GM13977 (cell line): Measurements from ENCODE around the gene ALOX12.

Source experiments
- DNase-seq: peaks from one replicate; pipeline ENCODE4 v3.0.0; 2012; ENCODE audit warnings: low spot score
- CTCF ChIP-seq: IDR thresholded peaks from 2 replicates; pipeline ENCODE4 v1.5.1; 2012; ENCODE audit warnings: mild to moderate bottlenecking, control low read depth; ENCODE audit not compliant: insufficient read depth; ENCODE audit errors: extremely low read depth, missing control alignments
- in situ Hi-C: fragments of 300-500 bp; cut with MboI; formaldehyde crosslinking; loops from one replicate; pipeline ENCODE4 v1.12.0; 2022; ENCODE audit warnings: low sequenced_read_pairs, low pct_unique_long_range_greater_than_20kb, mixed read lengths, inconsistent platforms; ENCODE audit not compliant: unreplicated experiment

ALOX12 gene

DNA sequence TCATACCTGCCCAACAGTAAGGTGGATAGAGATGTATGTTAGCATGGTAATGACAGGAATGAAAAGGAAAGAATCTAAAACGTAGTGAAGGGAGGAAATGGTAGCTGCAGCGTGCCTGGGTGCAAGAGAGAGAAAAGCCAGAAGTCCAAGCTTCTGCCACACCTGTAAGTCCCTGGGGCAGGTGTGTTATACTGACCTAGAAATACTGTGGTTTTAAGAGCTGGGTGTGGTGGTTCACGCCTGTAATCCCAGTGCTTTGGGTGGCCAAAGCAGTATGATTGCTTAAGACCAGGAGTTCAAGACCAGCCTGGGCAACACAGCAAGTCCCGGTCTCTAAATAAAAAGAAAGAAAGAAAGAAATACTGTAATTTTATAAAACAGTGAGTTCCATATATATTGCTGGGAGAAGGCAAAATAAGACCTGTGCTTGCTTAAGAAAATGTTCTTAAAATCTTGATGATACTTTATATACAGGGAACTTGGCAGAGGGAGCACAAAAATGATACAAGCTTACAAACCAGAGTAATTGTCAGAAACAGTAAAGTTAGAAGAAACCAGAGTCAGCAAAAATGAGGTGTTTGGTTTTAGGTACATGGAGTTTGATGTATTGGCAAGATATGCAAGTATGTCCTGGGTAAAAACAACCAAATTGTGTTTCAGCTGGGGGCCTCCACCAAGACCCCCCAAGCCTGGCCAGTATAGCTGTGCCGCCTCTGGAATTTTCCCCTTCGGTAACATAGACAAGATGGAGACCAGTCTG is 6.6 kb downstream of the ALOX12 start:
- TF ChIP-seq CTCF, result no peak
- DNase-seq, result no peak
- in situ Hi-C loops, result loop anchor here (10.0 kb wide), 1 partner anchor 338 kb away; no protein-coding TSS in a partner anchor

DNA sequence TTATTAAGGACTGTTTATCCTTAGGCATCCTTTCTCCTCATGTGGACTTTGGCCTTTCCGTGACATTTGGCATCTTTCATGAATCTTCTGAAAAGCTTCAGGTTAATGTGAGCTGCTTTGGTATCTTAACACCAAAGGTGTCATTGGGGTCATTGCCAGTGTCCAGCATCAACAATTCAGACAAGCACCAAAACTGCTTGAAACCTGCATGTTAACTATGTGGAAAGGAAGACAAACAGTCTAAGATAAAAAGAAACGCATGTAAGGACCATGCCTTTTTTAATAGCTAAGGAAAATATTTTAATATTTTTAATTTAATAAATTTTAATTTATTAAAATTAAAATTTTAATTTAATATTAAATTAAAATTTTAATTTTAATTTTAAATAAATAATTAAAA is 7.9 kb downstream of the ALOX12 start:
- no peak for TF ChIP-seq CTCF
- in situ Hi-C loops, result loop anchor here (10.0 kb wide), 1 partner anchor 339 kb away; no protein-coding TSS in a partner anchor

DNA sequence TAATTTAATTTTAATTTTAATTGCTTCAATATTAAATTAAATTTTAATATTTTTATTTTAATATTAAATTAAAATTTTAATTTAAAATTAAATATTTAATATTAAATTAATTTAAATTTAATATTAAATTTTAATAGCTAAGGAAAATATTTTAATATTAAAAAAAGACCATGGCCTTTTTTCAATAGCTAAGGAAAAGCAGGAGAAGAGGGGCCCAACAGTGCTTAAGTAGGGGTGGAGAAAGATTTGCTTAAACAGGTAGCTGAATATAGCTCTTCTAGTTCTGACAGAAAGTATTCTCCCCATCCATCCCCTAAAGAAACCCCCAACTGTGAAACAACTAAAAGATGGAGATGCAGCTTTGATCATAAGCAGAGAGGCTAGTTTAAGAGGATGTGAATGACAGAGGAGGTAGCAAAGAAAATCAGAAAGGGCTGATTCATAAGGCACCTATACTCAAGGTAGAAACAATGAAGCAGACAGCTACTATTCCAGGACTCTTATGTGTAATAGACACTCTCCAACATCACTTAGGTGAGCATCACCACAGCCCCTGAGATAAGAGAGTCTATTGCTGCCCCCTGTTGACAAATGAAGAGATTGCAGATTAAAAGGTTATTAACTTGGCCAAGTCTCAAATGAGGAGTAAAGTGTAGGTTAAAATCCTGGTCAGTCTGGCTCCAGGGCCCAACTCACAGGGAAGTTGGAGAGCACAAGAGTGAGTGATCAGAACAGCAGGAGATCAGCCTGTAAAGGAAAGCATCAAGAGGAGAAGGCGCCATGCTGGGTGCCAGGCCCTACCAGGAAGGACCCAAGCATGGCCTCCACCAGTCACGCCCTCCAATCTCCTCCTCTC is 8.8 kb downstream of the ALOX12 start:
- peak; percentile 75 for DNase-seq
- peak; percentile 72 for TF ChIP-seq CTCF
- in situ Hi-C loops, result loop anchor here (5.0 to 10.0 kb wide), 2 partner anchors 92 to 340 kb away; no protein-coding TSS in a partner anchor

More for the DNA sequence above, 7.9 kb downstream of the ALOX12 start:
- DNase-seq, result no peak

DNA sequence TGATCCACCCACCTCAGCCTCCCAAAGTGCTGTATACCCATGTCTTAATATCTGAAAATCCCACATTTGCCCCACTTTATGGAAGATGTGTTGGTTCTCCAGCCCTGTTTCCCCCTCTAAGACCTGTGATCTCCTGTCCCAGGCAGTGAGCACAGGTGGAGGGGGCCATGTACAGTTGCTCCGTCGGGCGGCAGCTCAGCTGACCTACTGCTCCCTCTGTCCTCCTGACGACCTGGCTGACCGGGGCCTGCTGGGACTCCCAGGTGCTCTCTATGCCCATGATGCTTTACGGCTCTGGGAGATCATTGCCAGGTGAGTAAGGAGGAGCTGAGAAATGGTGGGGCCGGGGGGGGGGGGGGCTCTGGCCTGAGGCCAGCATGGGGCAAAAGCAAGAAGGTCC is 9.9 kb downstream of the ALOX12 start:
- in situ Hi-C loops, result loop anchor here (5.0 to 10.0 kb wide), 2 partner anchors 93 to 341 kb away; no protein-coding TSS in a partner anchor
- no peak for DNase-seq
- TF ChIP-seq CTCF, result no peak

DNA sequence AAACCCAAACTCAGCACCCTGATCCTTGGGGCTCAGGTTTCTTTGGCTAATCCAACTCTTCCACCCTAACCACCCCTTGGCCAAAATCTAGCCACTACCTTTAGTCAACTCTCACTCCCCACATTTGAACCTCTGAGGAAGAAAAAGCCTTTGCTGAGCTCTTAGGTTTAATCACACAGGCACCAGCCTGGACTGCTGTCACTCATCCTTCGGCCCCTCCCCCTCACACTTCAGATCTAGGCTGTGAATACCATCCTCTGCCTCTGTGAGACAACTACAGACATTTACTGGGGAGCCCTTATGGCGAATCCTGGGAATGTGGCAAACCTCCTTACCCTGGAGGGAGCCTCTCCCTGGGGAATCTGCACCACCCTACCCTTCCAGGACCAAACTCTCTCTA is 11.3 kb downstream of the ALOX12 start:
- no peak for DNase-seq
- TF ChIP-seq CTCF, result no peak

DNA sequence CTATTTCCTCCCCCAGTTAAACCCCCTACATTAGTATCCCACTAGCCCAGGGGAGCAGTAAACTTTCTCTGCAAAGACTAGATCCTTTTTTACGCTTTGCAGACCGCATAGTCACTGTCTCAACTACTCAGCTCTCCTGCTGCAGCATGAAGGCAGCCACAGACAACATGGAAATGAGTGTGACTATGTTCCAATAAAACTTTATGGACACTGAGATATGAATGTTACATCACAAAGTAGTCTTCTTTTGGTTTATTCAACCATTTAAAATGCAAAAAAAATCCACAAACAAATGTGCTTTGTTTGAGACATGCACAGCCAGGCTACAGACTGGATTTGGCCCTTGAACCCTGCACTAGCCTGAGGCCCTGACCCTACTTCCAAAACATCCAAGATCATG is 14.7 kb downstream of the ALOX12 start:
- DNase-seq, result no peak
- TF ChIP-seq CTCF, result no peak
- in situ Hi-C loops, result no loop called here

More for the DNA sequence above, 11.3 kb downstream of the ALOX12 start:
- in situ Hi-C loops, result loop anchor here (5.0 to 10.0 kb wide), 2 partner anchors 95 to 342 kb away; no protein-coding TSS in a partner anchor
